ENCODE data around the gene BACH2. TPM values are rescaled to one million over a fixed set of nuclear protein-coding genes. Genes with fewer than 3 reads are reported as not detected.

Gene BACH2
- polyA plus RNA-seq, 1 donor (not counting 4 experiments of a cell fraction or from before 2014, with no cell fraction given) = 0.50 TPM

- dilution Hi-C loops (cut with MboI; ENCODE audit: extremely low pct_ligation_motif_present, low sequenced_read_pairs) = no loop called here
- H3K27me3 ChIP-seq (ENCODE audit: control insufficient read depth, extremely low read depth, insufficient read depth, low read length) = no peaks in the 10 kb centered on the region
- no peaks in the 10 kb centered on the region for H3K79me2 ChIP-seq (ENCODE audit: control insufficient read depth, insufficient read depth, low read length)
- H3K9me3 ChIP-seq (ENCODE audit: control insufficient read depth, low read depth, low read length) = no peaks in the 10 kb centered on the region
- no peaks in the 10 kb centered on the region for H3K9me1 ChIP-seq (ENCODE audit: control insufficient read depth, extremely low read depth, insufficient read depth, low read length)
- DNase-seq (ENCODE audit: low read depth, low spot score) (no peak), FAIRE-seq (peak; percentile 17)
- TF ChIP-seq CTCF (optimal IDR thresholded peaks at IDR 0.05 in 1 of 3, IDR thresholded peaks at IDR 0.05 in 1 of 3, conservative IDR thresholded peaks at IDR 0.05 in 1 of 3; ENCODE audit: extremely low read depth in 1 of 3, insufficient read depth in 2 of 3, low read length in 3 of 3) (no peak), EZH2 (IDR thresholded peaks at IDR 0.05; ENCODE audit: low read length) (no peak)
- no peak overlapping the region for H3K27ac ChIP-seq (ENCODE audit: control insufficient read depth, insufficient read depth, low read length)
- no peaks in the 10 kb centered on the region for H4K20me1 ChIP-seq (ENCODE audit: control insufficient read depth, extremely low read depth, insufficient read depth, low read length)
- H3K4me1 ChIP-seq (ENCODE audit: control insufficient read depth, extremely low read depth, insufficient read depth, low read length) = peaks cover under 1% of the 10 kb centered on the region
- no peak overlapping the region for H3K4me2 ChIP-seq (ENCODE audit: control insufficient read depth, extremely low read depth, insufficient read depth, low read depth, low read length)
- H3K4me3 ChIP-seq (ENCODE audit: control insufficient read depth in 2 of 3, extremely low read depth in 1 of 3, insufficient read depth in 2 of 3, low read depth in 1 of 3, low read length in 3 of 3) = no peak overlapping the region
- H2AFZ ChIP-seq (ENCODE audit: control insufficient read depth, low read length) = no peak overlapping the region
- no peaks in the 10 kb centered on the region for H3K36me3 ChIP-seq (ENCODE audit: control insufficient read depth in 2 of 2, extremely low read depth in 1 of 2, insufficient read depth in 2 of 2, low read length in 2 of 2)
- H3K9ac ChIP-seq (ENCODE audit: control insufficient read depth, extremely low read depth, insufficient read depth, low read length) = no peak overlapping the region
These were observed 320.5 kb downstream of the BACH2 start for GRCh38 chr6:89975991-89976693.

GRCh38 chr6:89975366-89975765, 321.3 kb downstream of the BACH2 start:
- no peaks in the 10 kb centered on the region for H3K36me3 ChIP-seq (ENCODE audit: control insufficient read depth in 2 of 2, extremely low read depth in 1 of 2, insufficient read depth in 2 of 2, low read length in 2 of 2)
- dilution Hi-C loops (cut with MboI; ENCODE audit: extremely low pct_ligation_motif_present, low sequenced_read_pairs) = no loop called here
- no peak overlapping the region for H3K4me3 ChIP-seq (ENCODE audit: control insufficient read depth in 2 of 3, extremely low read depth in 1 of 3, insufficient read depth in 2 of 3, low read depth in 1 of 3, low read length in 3 of 3)
- FAIRE-seq (no peak), DNase-seq (ENCODE audit: low read depth, low spot score) (no peak)
- H3K9me1 ChIP-seq (ENCODE audit: control insufficient read depth, extremely low read depth, insufficient read depth, low read length) = no peaks in the 10 kb centered on the region
- H4K20me1 ChIP-seq (ENCODE audit: control insufficient read depth, extremely low read depth, insufficient read depth, low read length) = no peaks in the 10 kb centered on the region
- TF ChIP-seq EZH2 (IDR thresholded peaks at IDR 0.05; ENCODE audit: low read length) = no peak
- TF ChIP-seq CTCF (optimal IDR thresholded peaks at IDR 0.05 in 1 of 3, IDR thresholded peaks at IDR 0.05 in 1 of 3, conservative IDR thresholded peaks at IDR 0.05 in 1 of 3; ENCODE audit: extremely low read depth in 1 of 3, insufficient read depth in 2 of 3, low read length in 3 of 3) = no peak
- no peaks in the 10 kb centered on the region for H3K79me2 ChIP-seq (ENCODE audit: control insufficient read depth, insufficient read depth, low read length)
- no peak overlapping the region for H3K27ac ChIP-seq (ENCODE audit: control insufficient read depth, insufficient read depth, low read length)
- peaks cover 3% of the 10 kb centered on the region for H3K4me1 ChIP-seq (ENCODE audit: control insufficient read depth, extremely low read depth, insufficient read depth, low read length)
- no peak overlapping the region for H3K9ac ChIP-seq (ENCODE audit: control insufficient read depth, extremely low read depth, insufficient read depth, low read length)
- H2AFZ ChIP-seq (ENCODE audit: control insufficient read depth, low read length) = no peak overlapping the region
- no peaks in the 10 kb centered on the region for H3K9me3 ChIP-seq (ENCODE audit: control insufficient read depth, low read depth, low read length)
- no peak overlapping the region for H3K4me2 ChIP-seq (ENCODE audit: control insufficient read depth, extremely low read depth, insufficient read depth, low read depth, low read length)
- no peaks in the 10 kb centered on the region for H3K27me3 ChIP-seq (ENCODE audit: control insufficient read depth, extremely low read depth, insufficient read depth, low read length)

Measured in keratinocyte (primary cell).